Neural cell (in vitro differentiated cells): ENCODE measurements around the gene DOK5.

Source experiments
- CTCF ChIP-seq: fragments of 450-650 bp; IDR thresholded peaks from 2 replicates; pipeline ENCODE4 v1.5.1; 2014; ENCODE audit warnings: antibody characterized with exemption, mild to moderate bottlenecking, moderate library complexity; ENCODE audit not compliant: poor library complexity, severe bottlenecking
- EP300 ChIP-seq: fragments of 450-650 bp; conservative IDR thresholded peaks from 2 replicates; pipeline ENCODE4 v1.6.1; 2014; ENCODE audit warnings: antibody characterized with exemption, mild to moderate bottlenecking, moderate library complexity; ENCODE audit not compliant: poor library complexity, severe bottlenecking
- EZH2 ChIP-seq: fragments of 200-600, 300-800 bp; shearing (Covaris generic), sonication (generic); IDR thresholded peaks from 2 replicates; pipeline ENCODE4 v1.6.1; 2014; ENCODE audit warnings: antibody characterized with exemption, low read length, borderline replicate concordance, mild to moderate bottlenecking; ENCODE audit not compliant: insufficient read depth, poor library complexity, severe bottlenecking
- MXI1 ChIP-seq: fragments of 450-650 bp; conservative IDR thresholded peaks from 2 replicates; pipeline ENCODE4 v1.6.1; 2014; ENCODE audit warnings: antibody characterized with exemption, mild to moderate bottlenecking; ENCODE audit not compliant: poor library complexity, severe bottlenecking
- POLR2AphosphoS5 ChIP-seq: IDR thresholded peaks from 2 replicates; pipeline ENCODE4 v1.6.1; 2012
- RAD21 ChIP-seq: fragments of 450-650 bp; conservative IDR thresholded peaks from 2 replicates; pipeline ENCODE4 v1.6.1; 2014; ENCODE audit warnings: antibody characterized with exemption, mild to moderate bottlenecking, moderate library complexity
- SMC3 ChIP-seq: fragments of 450-650 bp; conservative IDR thresholded peaks from 2 replicates; pipeline ENCODE4 v1.6.1; 2014; ENCODE audit warnings: antibody characterized with exemption, mild to moderate bottlenecking, moderate library complexity; ENCODE audit not compliant: poor library complexity
- TAF1 ChIP-seq: IDR thresholded peaks from 2 replicates; pipeline ENCODE4 v1.6.1; 2012; ENCODE audit warnings: low read depth

- TF ChIP-seq EP300 (no peak), CTCF (no peak), MXI1 (no peak), EZH2 (no peak), TAF1 (no peak), SMC3 (no peak), RAD21 (no peak), POLR2AphosphoS5 (no peak)
Observed at GRCh38 chr20:54630582-54630981, 155.2 kb downstream of the DOK5 start.
